T-helper 1 cell (primary cell): ENCODE data around the gene RAB9A.
A peak's percentile ranks its signal among the peaks of the same experiment; 100 is the strongest.

Source experiments
- DNase-seq, 5 donors: peaks; one replicate each; pipeline ENCODE4 v3.0.0-alpha.2; 2012 to 2020

The RAB9A gene

DNA sequence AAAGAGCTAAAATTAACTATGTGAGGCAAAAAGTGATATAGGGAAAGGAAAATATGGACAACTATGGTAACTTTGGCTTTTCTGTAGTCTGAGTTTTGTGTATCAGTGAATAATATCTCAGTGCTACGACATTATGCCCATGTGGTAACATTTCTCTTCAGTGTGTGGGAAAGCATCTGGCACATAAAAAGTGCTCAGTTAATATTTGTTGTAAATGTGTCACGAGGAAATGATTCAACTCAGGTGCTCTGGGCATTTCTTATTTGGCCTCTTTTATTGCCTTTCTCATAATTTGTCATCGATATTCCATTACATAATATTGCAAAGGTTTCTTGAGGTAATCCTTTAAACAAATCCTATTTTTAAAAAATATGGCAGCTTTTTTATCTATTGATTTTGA lies 63.2 kb downstream of the RAB9A start:
- DNase-seq: no peak

DNA sequence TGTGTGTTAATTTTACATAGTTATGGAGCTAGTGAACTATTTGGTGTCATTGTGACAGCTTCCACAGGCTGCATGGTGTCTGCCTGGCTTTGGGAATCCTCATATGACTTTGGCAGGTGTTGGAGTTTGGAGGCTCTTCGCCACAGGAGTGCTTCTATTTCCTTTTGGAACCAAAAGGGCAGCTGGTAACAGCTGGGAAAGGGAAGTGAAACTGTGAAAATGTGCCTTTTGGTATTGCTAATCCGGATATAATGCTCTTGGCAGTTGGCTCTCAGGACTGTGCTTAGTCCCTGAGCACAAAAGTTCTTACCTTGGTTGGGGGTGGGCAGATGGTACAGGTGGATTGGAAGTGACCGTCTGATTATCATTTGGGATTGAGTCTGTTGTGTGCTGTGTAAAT lies 63.7 kb downstream of the RAB9A start:
- no peak for DNase-seq

DNA sequence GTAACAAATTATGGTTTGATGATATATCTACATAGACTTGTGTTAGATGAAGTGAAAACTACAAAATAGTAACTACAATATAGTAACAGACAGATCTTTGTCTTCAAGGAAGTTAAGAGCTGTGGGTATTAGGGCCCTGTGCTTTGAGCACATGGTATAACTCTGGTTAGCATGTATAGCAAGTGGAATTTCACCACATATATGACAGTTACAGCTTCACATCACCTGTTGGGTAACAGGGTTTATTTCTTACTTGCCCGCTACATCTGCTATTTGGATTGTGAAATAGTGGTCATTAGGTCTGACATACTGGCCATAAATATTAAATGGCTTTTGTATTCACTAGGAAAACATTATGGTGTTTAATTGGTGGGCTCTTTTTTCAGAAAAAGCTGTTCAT lies 65.8 kb downstream of the RAB9A start:
- no peak for DNase-seq

DNA sequence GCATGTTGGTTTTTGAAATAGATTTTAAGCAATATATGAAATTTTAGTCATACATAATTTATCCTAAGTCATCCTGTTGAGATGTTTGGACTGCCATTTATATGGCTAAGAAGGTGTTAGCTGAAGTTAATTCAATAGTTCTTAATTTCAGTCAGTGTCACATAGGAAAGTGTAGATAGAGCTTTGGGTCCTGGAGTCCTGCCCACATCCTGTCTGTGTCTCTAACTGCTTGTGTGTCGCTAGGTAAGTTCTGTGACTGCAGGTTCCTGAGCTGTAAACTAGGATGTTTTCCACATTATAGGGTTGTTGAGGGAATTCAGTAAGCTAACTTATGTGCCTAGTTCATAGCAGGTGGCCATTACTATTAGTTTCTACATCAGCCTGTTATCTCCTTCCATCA lies 66.3 kb downstream of the RAB9A start:
- DNase-seq: peak in 1 of 5 donors; percentile 34

DNA sequence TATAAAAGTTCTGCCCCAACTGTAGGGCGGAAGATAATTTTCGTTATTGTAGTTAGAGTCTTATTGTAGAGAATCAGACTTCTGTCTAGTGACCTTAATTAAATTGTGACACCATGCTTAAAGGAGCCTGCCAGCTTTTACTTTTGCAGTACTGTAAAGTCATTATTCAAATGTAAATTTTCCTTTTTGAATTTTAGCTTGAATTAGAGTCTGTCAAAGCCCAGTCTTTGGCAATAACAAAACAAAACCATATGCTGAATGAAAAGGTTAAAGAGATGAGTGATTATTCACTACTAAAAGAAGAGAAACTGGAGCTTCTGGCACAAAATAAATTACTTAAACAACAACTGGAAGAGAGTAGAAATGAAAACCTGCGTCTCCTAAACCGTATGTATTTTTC lies 67.5 kb downstream of the RAB9A start:
- DNase-seq: no peak

DNA sequence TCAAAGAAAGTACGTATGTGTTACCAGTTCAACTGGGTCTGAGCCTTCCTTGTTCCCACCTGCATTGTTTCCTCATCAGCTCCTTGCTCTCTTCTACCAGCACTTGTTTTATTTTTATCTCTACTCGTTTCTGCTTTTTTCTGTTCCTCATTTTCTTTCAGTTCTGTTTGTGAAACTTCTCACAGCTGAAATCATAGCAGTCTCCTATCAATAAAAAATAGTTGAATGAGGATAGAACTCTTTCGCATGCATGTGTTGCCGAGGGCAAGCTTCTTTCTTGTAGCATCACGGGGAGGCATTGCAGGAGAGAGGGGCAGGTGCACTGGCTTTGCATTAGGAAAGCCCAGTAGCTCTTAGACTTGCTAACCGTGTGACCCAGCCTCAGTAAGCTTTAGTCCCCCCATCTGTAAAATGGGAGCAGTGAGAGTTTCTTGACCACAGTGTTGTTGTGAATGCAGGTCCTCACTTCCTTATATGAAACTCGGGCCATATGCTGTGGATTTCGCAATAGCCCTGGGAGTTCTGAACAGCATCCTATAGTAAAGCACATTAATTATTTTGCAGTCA lies 70.3 kb downstream of the RAB9A start:
- DNase-seq: no peak
